ENCODE measurements around the gene CSRP3.

GRCh38 chr11:19226378-19227195 lies 24.8 kb upstream of the CSRP3 start:
- TF ChIP-seq CTCF (IDR thresholded peaks at IDR 0.05) (no peak), POLR2A (IDR thresholded peaks at IDR 0.05) (no peak)
